Activated T-helper 2 cell treated with anti-CD3 and anti-CD28 coated beads, Interferon-gamma antibody, Interleukin-2, Interleukin-4, amounts not matched to agents 10 μg/mL and 5 μg/mL and 100 μg/mL, durations not matched to agents 14 hours and 24 hours and 36 hours (primary cell): ENCODE results near the gene NGEF. TPM values are rescaled to one million over a fixed set of nuclear protein-coding genes. Genes with fewer than 3 reads are reported as not detected.

Experiments used
- DNase-seq: peaks from one replicate; pipeline ENCODE4 v3.0.0; 2021; ENCODE audit warnings: low spot score
- H3K27ac Mint-ChIP-seq: one replicate; pipeline ENCODE4 v1.8.0; 2021; ENCODE audit warnings: mixed read lengths
- H3K27me3 Mint-ChIP-seq: one replicate; pipeline ENCODE4 v1.8.0; 2021; ENCODE audit warnings: low read depth, mixed read lengths
- H3K36me3 Mint-ChIP-seq: one replicate; pipeline ENCODE4 v1.8.0; 2021; ENCODE audit warnings: low read depth, mixed read lengths
- H3K4me1 Mint-ChIP-seq: one replicate; pipeline ENCODE4 v1.8.0; 2021; ENCODE audit warnings: low read depth, mixed read lengths
- H3K4me3 Mint-ChIP-seq: one replicate; pipeline ENCODE4 v1.8.0; 2021; ENCODE audit warnings: low read depth, mild to moderate bottlenecking, moderate library complexity, mixed read lengths
- H3K9me3 Mint-ChIP-seq: one replicate; pipeline ENCODE4 v1.8.0; 2021; ENCODE audit warnings: mixed read lengths
- intact Hi-C: fragments of 100-400 bp; cut with micrococcal nuclease; formaldehyde crosslinking; loops from one replicate; pipeline ENCODE4 v1.15.1; 2023
- total RNA-seq: library from RNA; stranded (reverse); gene quantifications from 2 replicates; pipeline ENCODE4 v1.2.3, GENCODE V29; 2022

The NGEF gene
- 1.7 and 2.5 TPM in 2 replicates for total RNA-seq

DNA sequence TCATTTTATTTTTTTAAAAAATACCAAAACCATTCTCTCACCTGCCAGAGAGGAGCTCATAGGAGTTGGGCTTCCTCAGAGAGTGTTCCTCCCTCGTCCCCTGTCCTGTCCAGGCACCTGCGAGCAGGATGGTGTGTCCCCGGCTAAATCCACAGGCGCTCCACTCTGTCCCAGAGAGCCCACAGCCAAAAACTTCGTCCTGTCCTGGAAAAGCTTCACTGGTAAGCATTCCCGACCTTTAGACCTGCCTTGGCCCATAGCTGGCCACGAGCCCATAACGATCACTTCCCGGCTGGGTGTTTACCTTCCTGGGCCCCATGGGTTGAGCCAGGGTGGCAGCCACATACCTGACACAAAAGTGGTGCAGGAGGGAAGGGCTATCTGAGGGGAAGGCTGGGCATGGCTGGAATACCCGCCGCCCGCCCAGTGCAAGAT lies at the start of gene NGEF:
Gene NGEF, minus strand, starts transcription at position 230 of the 435 bp plus-strand sequence. CDS start 38,366 bp downstream, outside the sequence.
- Mint-ChIP-seq H3K9me3 (peaks cover 4% of the 10 kb centered on the region), H3K4me3 (no peak within 1 kb of the TSS), H3K27ac (no peak within 1 kb of the TSS), H3K36me3 (no peaks in the 10 kb centered on the region), H3K4me1 (no peaks in the 10 kb centered on the region), H3K27me3 (peaks cover 7% of the 10 kb centered on the region)
- intact Hi-C loops: no loop called here
- DNase-seq: no peak

- H3K4me3 Mint-ChIP-seq: peak overlapping the region; percentile 91
- H3K27me3 Mint-ChIP-seq: no peaks in the 10 kb centered on the region
- H3K27ac Mint-ChIP-seq: peak overlapping the region; percentile 31
- DNase-seq: no peak
- peaks cover 45% of the 10 kb centered on the region for H3K4me1 Mint-ChIP-seq
- no peaks in the 10 kb centered on the region for H3K9me3 Mint-ChIP-seq
- intact Hi-C loops: loop anchor here (5.0 to 10.0 kb wide), 3 partner anchors 168 to 365 kb away; partner anchors contain the start of genes ATG16L1 and GIGYF2
- peaks cover 46% of the 10 kb centered on the region for H3K36me3 Mint-ChIP-seq
Measured at GRCh38 chr2:233062451-233062850, 49.4 kb upstream of the NGEF start.

DNA sequence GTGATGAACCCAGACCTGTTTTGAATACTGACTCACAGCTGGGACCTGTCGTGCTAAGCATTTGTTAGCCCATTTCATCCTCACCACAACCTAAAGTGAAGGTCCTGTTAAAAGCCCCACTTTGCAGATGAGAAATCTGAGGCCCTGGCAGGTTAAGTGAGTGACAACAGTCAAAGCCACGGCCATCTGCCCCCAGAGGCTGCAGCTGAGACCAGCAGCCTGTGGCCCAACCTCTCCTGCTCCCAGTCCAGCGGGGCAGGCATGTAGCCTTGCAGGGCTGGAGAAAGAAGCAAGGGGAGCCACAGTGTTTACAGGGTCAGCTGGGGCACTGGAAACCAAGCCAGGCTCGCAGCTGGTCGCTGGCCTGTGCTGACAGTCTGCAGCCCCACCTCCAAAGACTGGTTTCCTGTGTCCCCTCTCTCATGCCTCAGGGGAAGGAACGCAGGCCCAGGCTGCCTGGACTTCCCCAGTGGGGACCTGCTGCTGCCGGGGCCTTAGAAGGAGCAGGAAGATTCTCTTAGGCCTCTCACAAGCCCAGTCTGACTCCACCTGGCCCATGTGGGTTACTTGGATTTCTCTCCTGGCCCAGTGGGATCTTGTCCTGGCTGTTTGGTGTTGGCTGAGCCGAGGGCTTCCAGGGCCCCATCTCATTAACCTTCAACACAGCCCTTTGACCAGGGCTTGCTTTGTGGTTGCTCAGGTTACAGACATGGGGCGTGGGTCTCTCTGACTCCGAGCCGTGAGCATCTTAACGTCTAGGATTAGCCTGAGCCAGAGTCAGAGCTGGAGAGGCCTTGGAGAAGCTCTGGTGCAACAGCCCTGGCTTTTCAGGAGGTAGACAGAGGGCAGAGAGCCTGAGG lies 48.8 kb upstream of the NGEF start:
- Mint-ChIP-seq H3K4me1 (peaks cover 38% of the 10 kb centered on the region), H3K36me3 (peaks cover 39% of the 10 kb centered on the region), H3K4me3 (peak overlapping the region; percentile 91), H3K9me3 (no peaks in the 10 kb centered on the region), H3K27me3 (no peaks in the 10 kb centered on the region), H3K27ac (peak overlapping the region; percentile 88)
- DNase-seq: peak; percentile 23
- intact Hi-C loops: loop anchor here (2.0 to 10.0 kb wide), 4 partner anchors 167 to 365 kb away; partner anchors contain the start of genes ATG16L1 and GIGYF2

- Mint-ChIP-seq H3K4me1 (peaks cover 34% of the 10 kb centered on the region), H3K36me3 (peaks cover 34% of the 10 kb centered on the region), H3K4me3 (peak overlapping the region; percentile 91), H3K27me3 (no peaks in the 10 kb centered on the region), H3K27ac (peak overlapping the region; percentile 88), H3K9me3 (no peaks in the 10 kb centered on the region)
- intact Hi-C loops: loop anchor here (1.0 to 10.0 kb wide), 5 partner anchors 20 to 364 kb away; partner anchors contain the start of genes ATG16L1 and GIGYF2
- DNase-seq: no peak
Measured at GRCh38 chr2:233060980-233061590, 48.0 kb upstream of the NGEF start.

GRCh38 chr2:233060501-233060979 lies 47.5 kb upstream of the NGEF start:
- peaks cover 33% of the 10 kb centered on the region for H3K4me1 Mint-ChIP-seq
- no peak for DNase-seq
- no peaks in the 10 kb centered on the region for H3K9me3 Mint-ChIP-seq
- peak overlapping the region; percentile 91 for H3K4me3 Mint-ChIP-seq
- H3K36me3 Mint-ChIP-seq: peaks cover 31% of the 10 kb centered on the region
- peak overlapping the region; percentile 88 for H3K27ac Mint-ChIP-seq
- intact Hi-C loops: loop anchor here (1.0 to 10.0 kb wide), 5 partner anchors 21 to 363 kb away; partner anchors contain the start of genes ATG16L1 and GIGYF2
- H3K27me3 Mint-ChIP-seq: no peaks in the 10 kb centered on the region

GRCh38 chr2:233059797-233060500 lies 46.9 kb upstream of the NGEF start, which contains the start of gene INPP5D:
Gene INPP5D (plus strand): TSS chr2:233060342. CDS start chr2:233060479, 137 bp downstream.
- Mint-ChIP-seq H3K27me3 (no peaks in the 10 kb centered on the region), H3K4me1 (peaks cover 33% of the 10 kb centered on the region), H3K4me3 (peak within 1 kb of the TSS; percentile 91), H3K9me3 (no peaks in the 10 kb centered on the region), H3K36me3 (peaks cover 25% of the 10 kb centered on the region), H3K27ac (peak within 1 kb of the TSS; percentile 88)
- DNase-seq: peak; percentile 75
- intact Hi-C loops: loop anchor here (1.0 to 10.0 kb wide), 7 partner anchors 21 to 455 kb away; partner anchors contain the start of genes ATG16L1 and GIGYF2

DNA sequence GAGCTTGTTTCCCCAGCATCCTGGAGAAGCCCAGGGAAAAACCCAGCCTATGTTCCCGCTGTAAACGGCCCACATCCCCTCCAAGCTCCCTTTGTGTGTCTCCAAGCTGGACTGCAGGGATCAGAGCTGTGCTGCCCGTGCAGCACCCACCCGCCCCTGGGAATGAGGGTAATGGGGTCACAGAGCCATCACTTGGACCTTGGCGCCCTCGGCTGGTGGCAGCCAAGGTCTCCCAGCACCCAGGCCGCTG lies 46.4 kb upstream of the NGEF start:
- Mint-ChIP-seq H3K9me3 (no peaks in the 10 kb centered on the region), H3K36me3 (peaks cover 20% of the 10 kb centered on the region), H3K27me3 (peaks cover 2% of the 10 kb centered on the region), H3K4me3 (peak overlapping the region; percentile 91), H3K27ac (peak overlapping the region; percentile 88), H3K4me1 (peaks cover 32% of the 10 kb centered on the region)
- intact Hi-C loops: loop anchor here (10.0 kb wide), 2 partner anchors 295 to 455 kb away; no protein-coding TSS in a partner anchor
- DNase-seq: no peak

- no peaks in the 10 kb centered on the region for H3K9me3 Mint-ChIP-seq
- H3K27ac Mint-ChIP-seq: peak overlapping the region; percentile 68
- H3K4me3 Mint-ChIP-seq: peak overlapping the region; percentile 65
- peaks cover 33% of the 10 kb centered on the region for H3K4me1 Mint-ChIP-seq
- DNase-seq: no peak
- intact Hi-C loops: loop anchor here (10.0 kb wide), 2 partner anchors 294 to 454 kb away; no protein-coding TSS in a partner anchor
- H3K27me3 Mint-ChIP-seq: peaks cover 5% of the 10 kb centered on the region
- peaks cover 19% of the 10 kb centered on the region for H3K36me3 Mint-ChIP-seq
Measured at GRCh38 chr2:233058717-233059546, 45.9 kb upstream of the NGEF start.

- Mint-ChIP-seq H3K9me3 (no peaks in the 10 kb centered on the region), H3K27me3 (peaks cover 10% of the 10 kb centered on the region), H3K27ac (no peak overlapping the region), H3K4me3 (no peak overlapping the region), H3K36me3 (peaks cover 1% of the 10 kb centered on the region), H3K4me1 (peaks cover 17% of the 10 kb centered on the region)
- DNase-seq: no peak
- intact Hi-C loops: loop anchor here (10.0 kb wide), 2 partner anchors 292 to 452 kb away; no protein-coding TSS in a partner anchor
Measured at GRCh38 chr2:233056961-233057605, 44.0 kb upstream of the NGEF start.

GRCh38 chr2:233055362-233055761 lies 42.3 kb upstream of the NGEF start:
- Mint-ChIP-seq H3K9me3 (no peaks in the 10 kb centered on the region), H3K4me1 (peaks cover 14% of the 10 kb centered on the region), H3K4me3 (no peak overlapping the region), H3K27ac (no peak overlapping the region), H3K36me3 (no peaks in the 10 kb centered on the region), H3K27me3 (peaks cover 14% of the 10 kb centered on the region)
- DNase-seq: no peak
- intact Hi-C loops: loop anchor here (2.0 to 10.0 kb wide), 3 partner anchors 203 to 451 kb away; no protein-coding TSS in a partner anchor
